ENCODE results near the gene FCN2.
"Not testable (repeated sequence)": the region's sequence is repeated elsewhere in the genome, so short reads cannot be mapped to it uniquely, and the experiment has no call there.

The FCN2 gene

DNA sequence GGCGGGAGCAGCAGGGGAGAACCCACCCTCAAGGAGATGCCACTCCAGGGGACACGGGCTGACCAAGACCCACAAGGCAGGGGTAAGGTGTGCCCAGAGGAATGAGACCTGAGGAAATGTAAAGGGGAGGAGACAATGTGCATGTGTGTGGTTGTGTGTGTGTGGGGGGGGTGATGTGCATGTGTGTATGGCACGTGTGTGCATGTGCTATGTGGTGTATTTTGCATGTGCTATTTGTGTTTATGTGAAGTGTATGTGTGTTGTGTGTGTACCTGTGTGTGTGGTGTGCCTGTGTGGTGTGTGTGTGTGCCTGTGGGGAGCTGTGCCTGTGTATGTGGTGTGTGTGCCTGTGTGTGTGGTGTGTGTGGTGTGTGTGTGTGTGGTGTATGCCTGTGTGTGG is 33.5 kb upstream of the FCN2 start:
- no peak for DNase-seq (ENCODE audit: low read depth in 2 of 2)

- DNase-seq (ENCODE audit: low read depth in 2 of 2): no peak
Measured at GRCh38 chr9:134847752-134848432, 32.7 kb upstream of the FCN2 start.

GRCh38 chr9:134848504-134848903 is 32.1 kb upstream of the FCN2 start:
- no peak for DNase-seq (ENCODE audit: low read depth in 2 of 2)

DNA sequence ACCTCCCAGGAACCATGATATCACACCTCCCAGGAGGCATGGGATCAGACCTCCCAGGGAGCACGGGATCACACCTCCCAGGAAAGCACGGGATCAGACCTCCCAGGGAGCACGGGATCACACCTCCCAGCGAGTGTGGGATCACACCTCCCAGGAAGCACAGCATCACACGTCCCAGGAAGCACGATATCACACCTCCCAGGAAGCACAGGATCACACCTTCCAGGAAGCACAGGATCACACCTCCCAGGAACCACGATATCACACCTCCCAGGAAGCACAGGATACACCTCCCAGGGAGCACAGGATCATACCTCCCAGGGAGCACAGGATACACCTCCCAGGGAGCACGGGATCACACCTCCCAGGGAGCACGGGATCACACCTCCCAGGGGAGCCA is 30.0 kb upstream of the FCN2 start:
- no peak for DNase-seq (ENCODE audit: low read depth in 2 of 2)

GRCh38 chr9:134851020-134851419 is 29.6 kb upstream of the FCN2 start:
- no peak for DNase-seq (ENCODE audit: low read depth in 2 of 2)

GRCh38 chr9:134852906-134853654 is 27.5 kb upstream of the FCN2 start:
- DNase-seq (ENCODE audit: low read depth in 2 of 2): no peak

GRCh38 chr9:134853893-134854292 is 26.7 kb upstream of the FCN2 start:
- DNase-seq (ENCODE audit: low read depth in 2 of 2): no peak

DNA sequence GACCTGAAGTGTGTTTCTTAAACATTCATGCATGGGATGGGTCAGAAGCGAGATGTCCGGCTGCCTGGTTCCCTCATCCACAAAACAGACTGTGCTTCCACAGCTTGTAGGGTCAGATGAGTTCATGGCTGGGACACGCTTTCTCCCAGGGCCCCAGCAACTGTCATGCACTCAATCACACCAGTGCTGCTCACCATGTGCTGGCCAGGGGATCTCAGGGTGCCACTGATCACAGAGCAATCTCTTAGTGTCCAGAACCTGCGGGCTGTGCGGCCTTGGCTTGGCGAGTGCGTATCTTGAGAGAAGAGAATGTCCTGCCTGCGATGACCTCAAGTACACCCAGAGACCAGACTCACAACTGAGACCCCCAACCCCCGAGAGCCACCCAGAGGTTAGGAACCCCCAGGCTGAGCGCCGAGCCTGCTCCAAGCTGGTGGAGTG is 26.0 kb upstream of the FCN2 start:
- DNase-seq (ENCODE audit: low read depth in 2 of 2): no peak

DNA sequence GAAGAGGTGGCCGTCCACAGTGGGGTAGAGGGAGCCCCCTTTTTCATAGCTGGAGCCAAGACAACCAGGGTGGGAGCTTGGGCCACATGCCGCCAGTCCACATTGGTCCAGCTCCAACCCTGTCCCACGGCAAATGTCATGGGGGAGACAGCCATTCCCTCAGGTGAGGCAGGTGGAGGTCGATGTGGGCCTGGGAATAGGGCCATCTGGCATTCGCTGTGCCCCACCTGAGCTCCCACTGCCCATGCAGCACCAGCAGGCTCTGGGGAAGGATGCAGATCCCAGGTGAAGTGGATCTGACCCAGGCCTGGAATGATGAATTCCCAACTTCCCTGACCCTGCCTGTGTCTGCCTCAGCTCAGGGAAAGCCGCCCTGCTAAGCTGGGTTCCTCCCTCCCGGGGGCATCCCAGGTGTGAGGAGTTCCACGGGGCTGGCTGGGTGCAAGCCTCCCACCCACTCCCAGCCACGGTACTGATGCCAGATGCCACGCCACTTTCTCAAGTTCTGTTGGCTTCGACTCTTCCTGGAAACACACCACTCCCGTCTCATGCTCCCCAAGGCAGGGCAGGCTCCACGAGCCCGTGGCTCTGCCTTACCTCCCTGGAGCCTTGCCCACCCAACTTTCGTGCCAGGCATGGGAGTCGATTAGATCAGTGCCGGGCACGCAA is 25.2 kb upstream of the FCN2 start:
- DNase-seq (ENCODE audit: low read depth in 2 of 2): no peak

DNA sequence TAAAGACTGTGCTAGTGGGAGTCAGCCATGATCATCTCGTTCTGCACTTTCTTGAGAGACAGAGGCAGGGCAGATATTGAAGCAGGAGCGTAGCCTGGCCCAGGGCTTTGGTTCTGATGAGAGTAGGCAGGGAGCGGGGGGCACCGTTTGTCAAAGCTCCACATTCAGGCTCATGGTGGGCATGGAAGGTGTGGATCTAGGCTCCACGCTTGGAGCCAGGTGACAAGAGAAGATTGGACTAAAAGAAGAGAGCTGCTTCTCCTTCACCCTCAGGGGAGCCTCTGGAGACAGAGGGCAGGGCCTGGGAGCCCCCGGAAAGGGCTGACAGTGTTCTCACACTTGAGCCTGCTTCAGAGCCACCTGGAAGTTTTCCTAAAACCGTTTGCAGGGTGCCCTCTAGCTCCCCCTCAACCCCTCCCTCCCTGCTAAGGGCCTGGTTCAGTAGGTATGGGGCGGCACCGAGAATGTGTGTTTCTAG is 24.7 kb upstream of the FCN2 start:
- no peak for DNase-seq (ENCODE audit: low read depth in 2 of 2)

DNA sequence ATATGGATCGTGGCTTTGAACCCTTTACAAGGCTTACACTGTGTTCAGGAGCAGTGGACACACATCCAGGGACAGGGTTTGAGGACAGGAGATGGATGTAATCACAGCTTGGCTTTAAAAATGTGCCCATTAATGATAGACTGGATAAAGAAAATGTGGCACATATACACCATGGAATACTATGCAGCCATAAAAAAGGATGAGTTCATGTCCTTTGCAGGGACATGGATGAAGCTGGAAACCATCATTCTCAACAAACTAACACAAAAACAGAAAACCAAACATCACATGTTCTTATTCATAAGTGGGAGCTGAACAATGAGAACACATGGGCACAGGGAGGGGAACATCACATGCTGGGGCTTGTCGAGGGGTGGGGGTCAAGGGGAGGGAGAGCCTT is 23.2 kb upstream of the FCN2 start:
- not testable (repeated sequence) for DNase-seq (ENCODE audit: low read depth in 2 of 2)

- peak in 1 of 2 experiments; percentile 33 for DNase-seq (ENCODE audit: low read depth in 2 of 2)
Measured at GRCh38 chr9:134858051-134858841, 22.4 kb upstream of the FCN2 start.

GRCh38 chr9:134860510-134860909 is 20.1 kb upstream of the FCN2 start:
- DNase-seq (ENCODE audit: low read depth in 2 of 2): no peak

DNA sequence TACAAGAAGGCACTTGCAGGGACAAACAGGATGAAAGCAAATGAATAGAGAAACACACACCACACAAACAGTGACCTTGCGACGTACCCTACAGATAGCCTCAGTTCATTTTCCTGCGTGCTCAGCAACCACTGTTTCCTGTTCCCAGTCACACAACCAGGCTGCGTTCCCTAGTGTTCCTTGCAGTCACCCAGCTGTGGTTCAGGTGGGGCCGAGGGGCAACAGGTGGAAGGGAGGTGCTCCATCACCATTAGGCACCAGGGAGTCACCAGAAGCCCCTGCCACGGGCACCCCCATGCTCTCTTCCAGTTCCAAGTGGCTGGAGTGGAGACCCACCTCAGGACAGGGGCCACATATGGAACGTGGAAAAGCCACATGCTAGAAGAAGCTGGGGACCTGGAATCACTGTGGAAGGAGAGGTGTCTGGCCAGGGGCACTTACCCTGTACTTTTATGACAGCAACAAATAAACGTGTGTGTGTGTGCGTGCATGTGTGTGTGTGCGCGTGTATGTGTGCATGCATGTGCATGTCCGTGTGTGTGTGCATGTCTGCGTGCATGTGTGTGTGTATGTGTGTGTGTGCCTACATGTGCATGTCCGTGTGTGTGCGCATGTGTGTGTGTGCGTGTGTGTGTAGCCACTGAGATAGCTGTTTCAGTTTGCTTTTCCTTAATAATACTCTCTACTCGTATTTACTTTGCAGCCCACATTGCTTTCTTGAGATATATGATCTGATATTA is 18.8 kb upstream of the FCN2 start:
- DNase-seq (ENCODE audit: low read depth in 2 of 2): no peak

DNA sequence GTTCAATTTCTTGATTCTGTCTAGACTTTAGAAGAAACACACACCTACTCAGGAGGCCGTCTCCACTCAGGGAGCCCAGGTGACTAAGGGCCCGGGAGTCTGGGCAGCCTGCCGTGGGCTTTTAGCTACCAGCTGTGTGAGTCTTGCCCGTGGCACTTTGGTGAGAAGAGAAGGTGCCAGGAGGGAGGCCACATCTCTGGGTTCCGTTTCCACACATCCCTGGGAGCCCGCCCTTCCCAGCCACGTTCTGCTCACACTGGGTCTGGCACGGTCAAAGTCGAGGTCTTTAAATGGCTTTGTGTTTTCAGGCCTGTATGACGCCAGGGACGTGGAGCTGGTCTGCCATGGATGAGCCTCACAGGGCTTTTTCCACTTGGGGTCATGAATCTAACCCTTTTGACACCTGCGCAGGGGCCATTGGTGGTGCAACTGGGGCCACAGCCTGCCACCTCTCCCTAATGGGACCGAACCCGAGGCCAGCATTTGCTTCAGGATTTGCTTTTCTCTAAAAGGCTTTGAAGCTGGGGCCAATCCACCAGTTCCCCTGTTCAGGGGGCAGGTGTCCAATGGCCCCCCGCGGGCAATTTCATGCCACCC is 17.2 kb upstream of the FCN2 start:
- DNase-seq (ENCODE audit: low read depth in 2 of 2): no peak

DNA sequence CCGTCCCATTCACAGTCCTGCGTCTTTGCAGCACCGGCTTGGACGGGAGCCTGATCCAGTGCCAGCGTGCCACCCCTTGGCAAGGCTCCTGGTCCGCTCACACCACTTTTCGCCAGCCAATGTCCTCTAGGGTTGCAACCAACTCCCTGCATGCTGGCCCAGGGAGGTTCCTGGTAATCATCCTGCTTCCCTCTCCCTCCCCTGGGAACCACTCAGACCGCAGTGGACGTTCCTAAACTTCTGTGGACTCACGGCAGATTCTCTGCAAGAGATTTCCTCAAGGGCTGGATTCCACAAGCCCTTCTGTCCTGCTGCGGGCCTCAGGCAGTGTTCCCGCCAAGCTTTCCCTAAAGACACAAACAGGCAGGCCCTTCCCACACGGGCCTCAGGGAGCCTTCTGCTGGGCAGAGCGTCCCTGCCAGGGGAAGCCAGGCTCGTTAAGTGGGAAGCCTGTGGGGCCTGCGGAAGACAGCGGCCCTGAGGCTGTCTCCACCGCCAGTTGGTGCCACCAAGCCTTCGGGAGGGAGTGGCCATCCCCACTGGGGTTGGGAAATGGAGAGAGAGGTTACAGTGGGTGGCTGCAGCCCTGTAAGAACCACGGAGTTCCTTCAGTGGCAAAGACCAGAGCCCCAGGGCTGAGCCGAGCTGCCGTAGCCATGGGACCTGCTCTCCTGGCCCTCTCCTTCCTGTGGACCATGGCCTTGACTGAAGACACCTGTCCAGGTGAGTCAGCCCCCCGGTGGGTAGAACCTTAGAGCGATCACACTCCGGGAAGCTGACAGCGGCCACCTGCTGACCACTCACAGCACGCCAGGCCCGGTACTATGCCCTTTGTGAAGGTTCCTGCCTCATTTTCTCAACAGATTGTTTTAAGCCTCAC is 16.4 kb upstream of the FCN2 start:
- DNase-seq (ENCODE audit: low read depth in 2 of 2): no peak

DNA sequence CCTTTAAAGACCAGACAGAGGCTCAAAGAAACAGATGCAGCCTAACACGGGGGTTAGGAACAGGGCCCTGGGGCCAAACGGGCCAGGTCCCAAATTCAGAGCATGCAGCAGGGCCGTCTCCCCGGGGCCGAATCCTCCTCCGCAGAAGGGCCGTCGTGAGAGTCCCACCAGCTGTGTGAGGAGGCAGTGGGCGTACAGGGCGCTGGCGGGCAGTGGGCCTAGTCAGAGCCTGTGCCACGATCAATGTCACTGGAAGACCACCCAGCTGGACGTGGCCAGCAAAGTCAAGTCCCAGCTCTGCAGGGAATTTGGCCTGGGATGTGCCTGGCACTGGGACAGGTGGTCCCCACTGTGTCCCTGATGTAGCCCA is 15.8 kb upstream of the FCN2 start:
- no peak for DNase-seq (ENCODE audit: low read depth in 2 of 2)

GRCh38 chr9:134867917-134868750 is 12.5 kb upstream of the FCN2 start:
- DNase-seq (ENCODE audit: low read depth in 2 of 2): no peak

Data from stimulated activated CD4-positive, alpha-beta T cell treated with anti-CD3 and anti-CD28 coated beads, Interleukin-12 subunit alpha, Interleukin-12 subunit beta, amount 100 ng/mL, for 24 hours (primary cell).